GM06990 (cell line): ENCODE data around the gene ERRFI1.

Experiments used
- DNase-seq: peaks from one replicate; pipeline ENCODE4 v3.0.0-alpha.2; 2011; ENCODE audit not compliant: insufficient read length; ENCODE audit errors: extremely low read depth
- H3K27me3 ChIP-seq: replicated peaks from 2 replicates; pipeline ENCODE4 v1.6.0; 2011; ENCODE audit warnings: low read length; ENCODE audit not compliant: control insufficient read depth, insufficient read depth
- H3K36me3 ChIP-seq: 2 replicates; pipeline ENCODE4 v1.5.1; 2011; ENCODE audit warnings: low read length; ENCODE audit not compliant: control insufficient read depth, insufficient read depth
- H3K4me3 ChIP-seq: replicated peaks from 2 replicates; pipeline ENCODE4 v1.5.1; 2011; ENCODE audit warnings: low read depth, mild to moderate bottlenecking, control low read depth, low read length
- CTCF ChIP-seq: IDR thresholded peaks from 2 replicates; pipeline ENCODE4 v1.5.1; 2011; ENCODE audit warnings: low read length, control low read depth, mild to moderate bottlenecking, inconsistent platforms; ENCODE audit not compliant: insufficient read depth, poor library complexity, severe bottlenecking

Gene ERRFI1

GRCh38 chr1:8019229-8019620 is 6.9 kb downstream of the ERRFI1 start:
- no peaks in the 10 kb centered on the region for H3K36me3 ChIP-seq
- TF ChIP-seq CTCF = no peak
- no peak overlapping the region for H3K4me3 ChIP-seq
- DNase-seq = no peak
- H3K27me3 ChIP-seq = no peaks in the 10 kb centered on the region

GRCh38 chr1:8018492-8019228 is 7.4 kb downstream of the ERRFI1 start:
- no peak overlapping the region for H3K4me3 ChIP-seq
- DNase-seq = no peak
- H3K27me3 ChIP-seq = no peaks in the 10 kb centered on the region
- TF ChIP-seq CTCF = no peak
- H3K36me3 ChIP-seq = no peaks in the 10 kb centered on the region

GRCh38 chr1:8017495-8018197 is 8.5 kb downstream of the ERRFI1 start:
- Histone ChIP-seq H3K27me3 (no peaks in the 10 kb centered on the region), H3K4me3 (no peak overlapping the region), H3K36me3 (no peaks in the 10 kb centered on the region)
- TF ChIP-seq CTCF = no peak
- no peak for DNase-seq

- TF ChIP-seq CTCF = no peak
- Histone ChIP-seq H3K4me3 (no peak overlapping the region), H3K36me3 (no peaks in the 10 kb centered on the region), H3K27me3 (no peaks in the 10 kb centered on the region)
- no peak for DNase-seq
These were observed 9.2 kb downstream of the ERRFI1 start for GRCh38 chr1:8016895-8017241.

GRCh38 chr1:8016210-8016894 is 9.8 kb downstream of the ERRFI1 start:
- TF ChIP-seq CTCF = peak; percentile 42
- Histone ChIP-seq H3K4me3 (no peak overlapping the region), H3K36me3 (no peaks in the 10 kb centered on the region), H3K27me3 (no peaks in the 10 kb centered on the region)
- no peak for DNase-seq
